AG04450 (cell line): ENCODE data around the gene DHX58. TPM values are rescaled to one million over a fixed set of nuclear protein-coding genes. Genes with fewer than 3 reads are reported as not detected.

Experiments used
- CTCF ChIA-PET: fragments of 300-600, 350-600 bp; formaldehyde crosslinking; extraction: SDS; loops from one replicate; lab custom pipeline; 2022; ENCODE audit warnings: antibody characterized with exemption, inconsistent platforms; lab: Charles Lee
- POLR2A ChIA-PET: fragments of 350-600 bp; formaldehyde crosslinking; extraction: SDS; loops from one replicate; lab custom pipeline; 2021; ENCODE audit warnings: antibody characterized with exemption, inconsistent platforms; lab: Yijun Ruan, JAX
- DNase-seq: peaks from one replicate; pipeline ENCODE4 v3.0.0-alpha.2; 2011; ENCODE audit warnings: low read depth, low spot score
- H3K27ac ChIP-seq: one replicate; pipeline ENCODE4 v1.5.1; 2012; ENCODE audit warnings: low read depth, low read length, control low read depth
- H3K27me3 ChIP-seq: one replicate; pipeline ENCODE4 v1.6.0; 2012; ENCODE audit warnings: low read length; ENCODE audit not compliant: control insufficient read depth, insufficient read depth
- H3K4me3 ChIP-seq: 2 replicates; pipeline ENCODE4 v1.5.1; 2011; ENCODE audit warnings: mild to moderate bottlenecking, low read depth, low read length, control low read depth
- H3K9me3 ChIP-seq: 2 replicates; pipeline ENCODE4 v1.5.1; 2012; ENCODE audit warnings: low read length; ENCODE audit not compliant: control insufficient read depth, insufficient read depth
- polyA plus RNA-seq: library from polyadenylated mRNA; depleted of rRNA; stranded (reverse); fragments of >200 nt; gene quantifications from 2 replicates; pipeline ENCODE4 v1.2.3, GENCODE V29; 2011
- TF ChIP-seq, protein P1 (sequence below): IDR thresholded peaks from 2 replicates; pipeline ENCODE4 v1.5.1; 2011; ENCODE audit warnings: low read depth, low read length, control low read depth, inconsistent platforms

Gene DHX58
- polyA plus RNA-seq, 1 experiment = 2.0 TPM

- TF ChIP-seq, protein P1, sequence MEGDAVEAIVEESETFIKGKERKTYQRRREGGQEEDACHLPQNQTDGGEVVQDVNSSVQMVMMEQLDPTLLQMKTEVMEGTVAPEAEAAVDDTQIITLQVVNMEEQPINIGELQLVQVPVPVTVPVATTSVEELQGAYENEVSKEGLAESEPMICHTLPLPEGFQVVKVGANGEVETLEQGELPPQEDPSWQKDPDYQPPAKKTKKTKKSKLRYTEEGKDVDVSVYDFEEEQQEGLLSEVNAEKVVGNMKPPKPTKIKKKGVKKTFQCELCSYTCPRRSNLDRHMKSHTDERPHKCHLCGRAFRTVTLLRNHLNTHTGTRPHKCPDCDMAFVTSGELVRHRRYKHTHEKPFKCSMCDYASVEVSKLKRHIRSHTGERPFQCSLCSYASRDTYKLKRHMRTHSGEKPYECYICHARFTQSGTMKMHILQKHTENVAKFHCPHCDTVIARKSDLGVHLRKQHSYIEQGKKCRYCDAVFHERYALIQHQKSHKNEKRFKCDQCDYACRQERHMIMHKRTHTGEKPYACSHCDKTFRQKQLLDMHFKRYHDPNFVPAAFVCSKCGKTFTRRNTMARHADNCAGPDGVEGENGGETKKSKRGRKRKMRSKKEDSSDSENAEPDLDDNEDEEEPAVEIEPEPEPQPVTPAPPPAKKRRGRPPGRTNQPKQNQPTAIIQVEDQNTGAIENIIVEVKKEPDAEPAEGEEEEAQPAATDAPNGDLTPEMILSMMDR = no peak
- no peak for DNase-seq
- ChIA-PET POLR2A (no interaction called here), CTCF (interaction anchor here (1.6 to 2.2 kb wide), 2 partner anchors 89 to 151 kb away, joined by 6 to 8 read pairs; no protein-coding TSS in a partner anchor)
- Histone ChIP-seq H3K27ac (no peak overlapping the region), H3K4me3 (no peak overlapping the region), H3K9me3 (no peaks in the 10 kb centered on the region), H3K27me3 (no peaks in the 10 kb centered on the region)
Observed at GRCh38 chr17:42114118-42114517, 1.6 kb upstream of the DHX58 start.

DNA sequence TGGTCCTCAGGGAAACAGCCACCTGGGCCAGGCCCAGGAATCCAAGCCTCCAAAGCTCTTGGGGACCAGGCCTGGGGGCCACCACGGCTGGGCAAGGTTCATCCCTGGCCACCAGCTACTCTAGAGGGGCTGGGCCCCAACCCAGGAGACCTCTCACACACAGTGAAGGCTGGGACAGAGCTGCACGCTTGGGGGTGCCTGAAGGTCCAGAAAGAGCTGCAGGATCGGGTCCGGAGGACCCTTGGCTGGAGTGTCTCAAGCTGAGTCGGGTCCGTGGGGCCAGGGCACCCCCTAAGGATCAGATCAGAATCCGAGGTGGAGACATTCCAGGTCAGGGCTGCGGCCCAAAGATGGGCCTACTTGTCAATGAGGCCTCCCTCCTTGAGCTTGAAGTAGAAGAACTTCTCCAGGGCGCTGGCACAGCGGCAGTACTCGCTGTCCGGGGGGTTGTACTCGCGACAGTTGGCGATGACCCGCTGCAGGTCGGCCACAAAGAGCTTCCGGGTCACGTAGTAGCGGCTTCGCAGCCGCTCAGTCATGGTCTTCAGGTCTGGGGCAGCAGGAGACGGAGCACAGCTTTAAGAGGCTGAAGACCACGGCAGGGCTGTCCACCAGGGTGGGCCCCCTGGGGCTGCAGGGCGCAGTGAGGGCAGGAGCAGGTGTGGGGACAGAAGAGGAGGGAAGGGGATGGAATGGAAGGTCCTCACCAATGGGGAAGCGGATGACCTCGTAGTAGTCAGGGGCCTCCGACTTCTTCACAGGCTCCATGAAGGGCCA, 967 bp upstream of the DHX58 start:
- ChIA-PET POLR2A (interaction anchor here (1.9 kb wide), 1 partner anchor 96 kb away, joined by 6 read pairs; the partner anchor contains the start of gene DNAJC7), CTCF (interaction anchor here (0.6 to 2.2 kb wide), 5 partner anchors 22 to 150 kb away, joined by 3 to 8 read pairs (median 4); no protein-coding TSS in a partner anchor)
- H3K4me3 ChIP-seq = no peak overlapping the region
- no peak for DNase-seq
- no peaks in the 10 kb centered on the region; the same call in 1 of the 2 replicates for H3K9me3 ChIP-seq
- peak overlapping the region; percentile 11 for H3K27ac ChIP-seq
- TF ChIP-seq, protein P1 = no peak
- H3K27me3 ChIP-seq = no peaks in the 10 kb centered on the region

DNA sequence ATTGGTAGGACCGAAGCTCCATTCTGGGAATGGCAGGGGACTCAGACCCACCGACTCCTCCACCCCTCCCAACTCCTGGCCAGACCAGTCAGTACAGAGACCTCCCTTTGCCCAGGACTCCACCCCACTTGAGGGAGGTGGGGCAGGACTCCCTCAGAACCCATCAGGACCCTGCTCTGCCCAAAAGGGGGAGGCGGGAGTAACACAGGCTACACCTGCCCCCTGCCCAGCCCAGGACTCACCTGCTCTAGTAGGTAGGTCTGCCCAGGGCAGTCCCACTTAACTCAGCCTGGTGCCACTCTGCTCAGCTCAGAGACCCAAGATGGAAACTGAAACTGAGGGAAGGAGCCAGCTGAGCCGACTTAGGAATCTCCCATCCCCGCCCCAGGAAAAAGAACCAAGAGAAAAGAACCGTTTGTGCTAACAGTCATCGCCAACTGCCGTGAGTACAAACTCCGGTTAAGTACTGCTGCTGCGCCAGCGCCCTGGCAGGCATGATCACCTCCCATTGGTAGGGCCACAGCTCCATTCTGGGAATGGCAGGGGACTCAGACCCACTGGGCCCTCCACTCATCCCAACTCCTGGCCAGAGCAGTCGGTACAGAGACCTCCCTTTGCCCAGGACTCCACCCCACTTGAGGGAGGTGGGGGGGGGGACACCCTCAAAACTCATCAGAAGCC, 503 bp downstream of the DHX58 start:
- DNase-seq = no peak
- H3K27me3 ChIP-seq = no peaks in the 10 kb centered on the region
- TF ChIP-seq, protein P1 = no peak
- POLR2A ChIA-PET = interaction anchor here (0.5 to 1.9 kb wide), 6 partner anchors 67 to 280 kb away, joined by 3 to 17 read pairs (median 3); partner anchors contain the start of genes CNP and DNAJC7
- no peaks in the 10 kb centered on the region; the same call in 1 of the 2 replicates for H3K9me3 ChIP-seq
- peak overlapping the region; percentile 47 for H3K27ac ChIP-seq
- CTCF ChIA-PET = interaction anchor here (0.5 to 2.2 kb wide), 8 partner anchors 11 to 218 kb away, joined by 3 to 8 read pairs (median 3); no protein-coding TSS in a partner anchor
- H3K4me3 ChIP-seq = peak overlapping the region; percentile 48

DNA sequence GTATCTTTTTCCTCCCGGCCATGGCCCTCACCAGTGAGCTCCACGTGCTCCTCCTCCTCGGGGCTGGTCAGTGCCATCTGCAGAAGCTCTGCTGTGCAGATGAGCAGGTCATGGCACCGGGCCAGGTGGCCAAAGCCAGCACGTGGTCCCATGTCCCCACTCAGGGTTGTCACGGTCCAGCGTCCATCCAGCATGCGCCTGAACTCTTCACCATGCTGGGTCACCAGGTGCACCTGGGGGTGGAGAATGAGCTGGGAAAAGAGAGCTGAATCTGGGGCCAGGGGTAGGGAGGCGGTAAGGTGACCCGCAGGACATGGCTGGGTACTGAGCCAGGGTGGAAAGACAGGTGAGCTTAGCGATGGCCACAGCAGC, 1.3 kb downstream of the DHX58 start:
- TF ChIP-seq, protein P1 = no peak
- Histone ChIP-seq H3K27ac (no peak overlapping the region), H3K4me3 (no peak overlapping the region), H3K27me3 (no peaks in the 10 kb centered on the region), H3K9me3 (no peaks in the 10 kb centered on the region; the same call in 1 of the 2 replicates)
- ChIA-PET CTCF (interaction anchor here (1.1 to 1.4 kb wide), 2 partner anchors 71 to 86 kb away, joined by 3 to 4 read pairs; no protein-coding TSS in a partner anchor), POLR2A (interaction anchor here (0.6 to 1.9 kb wide), 2 partner anchors 144 to 615 kb away, joined by 3 to 17 read pairs; partner anchors contain the start of gene CNP)
- DNase-seq = no peak
